B cell (primary cell): Measurements from ENCODE around the gene PRRG2. TPM values are rescaled to one million over a fixed set of nuclear protein-coding genes. Genes with fewer than 3 reads are reported as not detected.

Experiments used
- ATAC-seq: fragments of 200-7000 bp; cut with Tn5 transposase; one replicate; pipeline ENCODE4 v1.10.0; 2021; ENCODE audit warnings: low read depth, mild to moderate bottlenecking, moderate number of reproducible peaks, moderate library complexity
- CTCF ChIA-PET: fragments of 350-600 bp; sonication (Branson Sonifier 250); formaldehyde crosslinking; loops from one replicate; lab custom pipeline; 2021; ENCODE audit warnings: antibody characterized with exemption, inconsistent platforms; lab: Charles Lee
- POLR2A ChIA-PET: fragments of 350-600 bp; sonication (Branson Sonifier 250); formaldehyde crosslinking; loops from one replicate; lab custom pipeline; 2021; ENCODE audit warnings: antibody characterized with exemption; lab: Charles Lee
- DNase-seq: peaks from one replicate; pipeline ENCODE4 v3.0.0; 2013
- H2AFZ ChIP-seq: 2 replicates; pipeline ENCODE4 v1.6.1; 2012; ENCODE audit warnings: mild to moderate bottlenecking, low read depth, low read length; ENCODE audit not compliant: insufficient read depth, poor library complexity, severe bottlenecking
- H3K27ac ChIP-seq, 2 donors: 1 replicate in 1 of 2; 2 replicates in 1 of 2; pipeline ENCODE4 v1.5.1; 2012 to 2013; ENCODE audit warnings: low read length in 2 of 2, mild to moderate bottlenecking in 2 of 2, moderate library complexity in 1 of 2
- H3K27me3 ChIP-seq, 4 experiments: fragments of 200-600 bp in 1 of 4; sonication (generic) in 1 of 4; replicated peaks in 1 of 4; 1 replicate in 2 of 4; 2 replicates in 2 of 4; pipeline versions ENCODE4 v1.6.1 to v1.7.0; 2013 to 2016; ENCODE audit warnings: low read length in 3 of 4, mild to moderate bottlenecking in 2 of 4, mixed read lengths in 1 of 4, moderate library complexity in 1 of 4; ENCODE audit not compliant: insufficient read depth in 4 of 4, control insufficient read depth in 3 of 4; ENCODE audit errors: control extremely low read depth in 1 of 4
- H3K36me3 ChIP-seq, 2 experiments: replicated peaks in 1 of 2; 1 replicate in 1 of 2; 2 replicates in 1 of 2; pipeline versions ENCODE4 v1.6.1 to v1.7.1; 2013; ENCODE audit warnings: low read length in 1 of 2; ENCODE audit not compliant: insufficient read depth in 2 of 2, control insufficient read depth in 1 of 2; ENCODE audit errors: control extremely low read depth in 1 of 2, extremely low read depth in 1 of 2
- H3K4me1 ChIP-seq, 2 donors: fragments of 200-600 bp in 1 of 2; sonication (generic) in 1 of 2; 1 replicate in 1 of 2; 2 replicates in 1 of 2; pipeline versions ENCODE4 v1.5.1 to v1.6.1; 2013 to 2017; ENCODE audit warnings: low read length in 2 of 2; ENCODE audit not compliant: control insufficient read depth in 2 of 2, insufficient read depth in 2 of 2
- H3K4me2 ChIP-seq: replicated peaks from 2 replicates; pipeline ENCODE3; 2012; ENCODE audit warnings: mild to moderate bottlenecking, low read depth, low read length; ENCODE audit not compliant: poor library complexity, severe bottlenecking
- H3K4me3 ChIP-seq, 5 experiments: fragments of 200-600 bp in 1 of 5; sonication (generic) in 1 of 5; 1 replicate in 3 of 5; 2 replicates in 2 of 5; pipeline versions ENCODE4 v1.5.1 to v1.7.0; 2011 to 2016; ENCODE audit warnings: low read length in 4 of 5, mild to moderate bottlenecking in 4 of 5, low read depth in 2 of 5, control low read depth in 1 of 5, moderate library complexity in 1 of 5; ENCODE audit not compliant: insufficient read depth in 1 of 5; ENCODE audit errors: control extremely low read depth in 1 of 5, extremely low read depth in 1 of 5
- H3K79me2 ChIP-seq: fragments of 200-600 bp; sonication (generic); one replicate; pipeline ENCODE4 v1.6.0; 2016; ENCODE audit warnings: low read length; ENCODE audit not compliant: control insufficient read depth, insufficient read depth
- H3K9ac ChIP-seq: fragments of 200-600 bp; sonication (generic); 2 replicates; pipeline ENCODE4 v1.6.1; 2017; ENCODE audit warnings: mild to moderate bottlenecking, low read length, moderate library complexity
- H3K9me3 ChIP-seq, 3 donors: one replicate each; pipeline versions ENCODE4 v1.6.1 to v1.7.1; 2013; ENCODE audit warnings: low read length in 2 of 3; ENCODE audit not compliant: control insufficient read depth in 2 of 3, insufficient read depth in 1 of 3; ENCODE audit errors: control extremely low read depth in 1 of 3
- H4K20me1 ChIP-seq: 2 replicates; pipeline ENCODE4 v1.6.0; 2012; ENCODE audit warnings: mild to moderate bottlenecking, low read length; ENCODE audit not compliant: insufficient read depth, control insufficient read depth, poor library complexity, severe bottlenecking
- H3K27ac Mint-ChIP-seq: one replicate; pipeline ENCODE4 v1.8.0; 2021; ENCODE audit warnings: mixed read lengths
- H3K27me3 Mint-ChIP-seq: one replicate; pipeline ENCODE4 v1.8.0; 2021; ENCODE audit warnings: mixed read lengths
- H3K4me1 Mint-ChIP-seq: one replicate; pipeline ENCODE4 v1.8.0; 2021; ENCODE audit warnings: mixed read lengths
- H3K4me3 Mint-ChIP-seq: one replicate; pipeline ENCODE4 v1.8.0; 2021; ENCODE audit warnings: mixed read lengths
- H3K9me3 Mint-ChIP-seq: one replicate; pipeline ENCODE4 v1.8.0; 2022; ENCODE audit warnings: mixed read lengths; ENCODE audit not compliant: insufficient read depth
- EZH2 ChIP-seq: IDR thresholded peaks from 2 replicates; pipeline ENCODE4 v1.6.1; 2012; ENCODE audit warnings: borderline replicate concordance, low read depth, mild to moderate bottlenecking, moderate library complexity, low read length; ENCODE audit not compliant: insufficient read depth, poor library complexity, severe bottlenecking
- WGBS: methylation state at CpG from one replicate; pipeline ENCODE4 v1.1.5; 2013; ENCODE audit warnings: missing lambda C conversion rate; ENCODE audit not compliant: insufficient coverage; 5-methylcytosine and 5-hydroxymethylcytosine counted together
- intact Hi-C: fragments of 100-400 bp; cut with micrococcal nuclease; formaldehyde crosslinking; loops from one replicate; pipeline ENCODE4 v1.10.0; 2022
- polyA plus RNA-seq: library from polyadenylated mRNA; depleted of rRNA; stranded (reverse); fragments of >200 nt; gene quantifications from 2 replicates; pipeline ENCODE4 v1.2.3, GENCODE V29; 2012
- total RNA-seq, 2 donors: library from RNA; stranded (reverse); fragments of 120-200 nt in 1 of 2; gene quantifications; 1 replicate in 1 of 2; 2 replicates in 1 of 2; pipeline versions ENCODE4 v1.2.3 to v1.2.4, GENCODE V29; 2013 to 2022
- TF ChIP-seq, protein P1 (sequence below): fragments of 200-600 bp; IDR thresholded peaks from one replicate; pipeline ENCODE4 v1.8.0; 2022; ENCODE audit warnings: antibody characterized with exemption, mild to moderate bottlenecking

PRRG2 gene
- total and polyA plus RNA-seq, 2 donors (not counting 1 experiment from before 2014, with no cell fraction given): 1.1 to 4.4 TPM

DNA sequence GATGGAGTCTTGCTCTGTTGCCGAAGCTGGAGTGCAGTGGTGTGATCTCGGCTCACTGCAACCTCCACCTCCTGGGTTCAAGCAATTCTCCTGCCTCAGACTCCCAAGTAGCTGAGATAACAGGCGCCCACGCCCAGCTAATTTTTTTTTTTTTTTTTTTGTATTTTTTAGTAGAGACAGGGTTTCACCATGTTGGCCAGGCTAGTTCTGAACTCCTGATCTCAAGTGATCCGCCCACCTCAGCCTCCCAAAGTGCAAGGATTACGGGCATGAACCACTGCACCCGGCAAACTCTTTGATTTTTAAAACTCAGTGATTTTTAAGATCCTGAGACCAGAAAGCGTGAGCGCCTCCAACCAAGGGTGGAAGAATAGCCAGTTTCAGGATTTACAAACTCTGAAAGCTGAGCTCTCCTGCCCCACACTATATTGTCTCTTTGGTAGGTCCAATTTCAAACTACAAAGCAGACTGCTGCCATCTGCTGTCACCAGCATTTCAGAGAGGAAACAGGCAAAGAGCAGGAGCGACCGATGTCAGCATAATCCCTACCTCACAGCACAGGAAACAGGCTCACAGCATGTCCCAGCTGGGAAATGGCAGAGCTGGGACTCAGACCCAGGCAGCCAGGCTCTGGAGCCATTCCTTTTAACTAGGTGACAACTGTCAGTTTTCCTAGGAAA, 10.0 kb upstream of the PRRG2 start:
- no peak for DNase-seq
- Histone ChIP-seq H3K27ac (no peak overlapping the region), H2AFZ (no peak overlapping the region), H4K20me1 (peaks cover 16% of the 10 kb centered on the region), H3K4me1 (peaks cover 12 to 32% of the 10 kb centered on the region in 2 donors), H3K27me3 (no peaks in the 10 kb centered on the region), H3K9ac (no peak overlapping the region), H3K79me2 (peaks cover 79% of the 10 kb centered on the region), H3K4me2 (no peak overlapping the region), H3K36me3 (peaks cover 0 to 25% of the 10 kb centered on the region in 2 experiments), H3K9me3 (no peaks in the 10 kb centered on the region), H3K4me3 (no peak overlapping the region)
- WGBS: 73% methylated on average over 7 of the region's 11 CpGs
- Mint-ChIP-seq H3K4me1 (peaks cover 24% of the 10 kb centered on the region), H3K4me3 (no peak overlapping the region), H3K27me3 (no peaks in the 10 kb centered on the region), H3K9me3 (no peaks in the 10 kb centered on the region), H3K27ac (no peak overlapping the region)
- ChIA-PET POLR2A (interaction anchor here (0.6 to 2.0 kb wide), 3 partner anchors 9 to 272 kb away, joined by 4 to 8 read pairs (median 6); partner anchors contain the start of gene NOSIP), CTCF (interaction anchor here (1.0 to 4.5 kb wide), 22 partner anchors 9 to 345 kb away, joined by 3 to 42 read pairs (median 5); partner anchors contain the start of genes BCL2L12, FLT3LG, IRF3 and NOSIP)
- no peak for ATAC-seq
- TF ChIP-seq EZH2: no peak
- TF ChIP-seq, protein P1, sequence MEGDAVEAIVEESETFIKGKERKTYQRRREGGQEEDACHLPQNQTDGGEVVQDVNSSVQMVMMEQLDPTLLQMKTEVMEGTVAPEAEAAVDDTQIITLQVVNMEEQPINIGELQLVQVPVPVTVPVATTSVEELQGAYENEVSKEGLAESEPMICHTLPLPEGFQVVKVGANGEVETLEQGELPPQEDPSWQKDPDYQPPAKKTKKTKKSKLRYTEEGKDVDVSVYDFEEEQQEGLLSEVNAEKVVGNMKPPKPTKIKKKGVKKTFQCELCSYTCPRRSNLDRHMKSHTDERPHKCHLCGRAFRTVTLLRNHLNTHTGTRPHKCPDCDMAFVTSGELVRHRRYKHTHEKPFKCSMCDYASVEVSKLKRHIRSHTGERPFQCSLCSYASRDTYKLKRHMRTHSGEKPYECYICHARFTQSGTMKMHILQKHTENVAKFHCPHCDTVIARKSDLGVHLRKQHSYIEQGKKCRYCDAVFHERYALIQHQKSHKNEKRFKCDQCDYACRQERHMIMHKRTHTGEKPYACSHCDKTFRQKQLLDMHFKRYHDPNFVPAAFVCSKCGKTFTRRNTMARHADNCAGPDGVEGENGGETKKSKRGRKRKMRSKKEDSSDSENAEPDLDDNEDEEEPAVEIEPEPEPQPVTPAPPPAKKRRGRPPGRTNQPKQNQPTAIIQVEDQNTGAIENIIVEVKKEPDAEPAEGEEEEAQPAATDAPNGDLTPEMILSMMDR: no peak
- intact Hi-C loops: loop anchor here (1.0 kb wide), 4 partner anchors 24 to 345 kb away; partner anchors contain the start of gene FLT3LG

DNA sequence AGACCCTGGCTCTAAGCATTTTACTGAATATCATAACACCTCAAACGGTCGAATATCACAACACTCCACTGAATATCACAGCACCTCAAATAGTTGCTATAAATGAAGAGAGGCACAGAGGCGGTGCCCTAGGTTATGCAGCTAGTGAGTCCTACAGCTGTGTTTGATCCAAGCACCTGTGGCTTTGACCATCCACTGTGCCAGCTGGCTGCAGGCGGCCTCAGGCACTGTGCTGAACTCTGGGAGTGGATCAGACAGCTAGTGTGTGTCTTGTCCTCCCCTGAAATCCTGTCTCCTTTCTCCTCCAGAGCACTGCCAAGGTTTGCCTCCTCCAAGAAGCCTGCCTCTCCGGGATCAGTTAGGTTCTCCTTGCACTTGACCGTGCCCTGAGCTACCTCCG, 8.1 kb upstream of the PRRG2 start:
- Histone ChIP-seq H3K9me3 (no peaks in the 10 kb centered on the region), H3K27ac (no peak overlapping the region), H3K36me3 (peaks cover 0 to 28% of the 10 kb centered on the region in 2 experiments), H2AFZ (no peak overlapping the region), H3K4me1 (peaks cover 8 to 23% of the 10 kb centered on the region in 2 donors), H3K79me2 (peaks cover 89% of the 10 kb centered on the region), H3K4me2 (no peak overlapping the region), H3K27me3 (no peaks in the 10 kb centered on the region), H3K9ac (no peak overlapping the region), H3K4me3 (no peak overlapping the region), H4K20me1 (peaks cover 16% of the 10 kb centered on the region)
- peaks cover 25% of the 10 kb centered on the region for H3K4me1 Mint-ChIP-seq
- H3K27me3 Mint-ChIP-seq: no peaks in the 10 kb centered on the region
- DNase-seq (no peak), ATAC-seq (no peak)
- H3K4me3 Mint-ChIP-seq: no peak overlapping the region
- H3K9me3 Mint-ChIP-seq: no peaks in the 10 kb centered on the region
- no peak overlapping the region for H3K27ac Mint-ChIP-seq
- intact Hi-C loops: no loop called here
- no peak for TF ChIP-seq EZH2
- TF ChIP-seq, protein P1: no peak
- ChIA-PET POLR2A (interaction anchor here (0.7 kb wide), 1 partner anchor 243 kb away, joined by 3 read pairs; no protein-coding TSS in a partner anchor), CTCF (interaction anchor here (0.5 to 4.5 kb wide), 7 partner anchors 12 to 115 kb away, joined by 3 to 34 read pairs (median 3); partner anchors contain the start of gene FLT3LG)
- WGBS: 100% methylated on average over 4 of the region's 7 CpGs
